SK-N-SH (cell line): ENCODE measurements around the gene TRMT1. TPM values are rescaled to one million over a fixed set of nuclear protein-coding genes. Genes with fewer than 3 reads are reported as not detected.
A peak's percentile ranks its signal among the peaks of the same experiment; 100 is the strongest.

Experiments used
- CTCF ChIA-PET: fragments of 300-600, 350-600 bp; formaldehyde crosslinking; extraction: SDS; loops from one replicate; lab custom pipeline; 2021; lab: Yijun Ruan, JAX
- POLR2A ChIA-PET: fragments of 350-600 bp; sonication (Branson Sonifier 250); formaldehyde crosslinking; extraction: SDS; loops from one replicate; lab custom pipeline; 2020; ENCODE audit warnings: antibody characterized with exemption, inconsistent platforms; lab: Yijun Ruan, JAX
- DNase-seq: peaks from one replicate; pipeline ENCODE4 v3.0.0; 2012
- H2AFZ ChIP-seq: fragments of 200-600 bp; sonication (generic); 2 replicates; pipeline ENCODE4 v1.8.1; 2016; ENCODE audit warnings: antibody characterized with exemption, mild to moderate bottlenecking, low read depth
- H3F3A ChIP-seq: fragments of 200-600 bp; sonication (generic); replicated peaks from 2 replicates; pipeline ENCODE3; 2016; ENCODE audit warnings: antibody characterized with exemption, mild to moderate bottlenecking; ENCODE audit not compliant: insufficient read depth
- H3K27ac ChIP-seq, 2 experiments: fragments of 200-500 bp in 1 of 2; fragments of 200-600 bp in 1 of 2; sonication (Bioruptor generic) in 1 of 2; sonication (generic), shearing (Covaris generic) in 1 of 2; 2 replicates each; pipeline versions ENCODE4 v1.5.1 to v1.6.1; 2014 to 2016; ENCODE audit warnings: low read depth in 2 of 2, inconsistent platforms in 1 of 2, low read length in 1 of 2, mild to moderate bottlenecking in 1 of 2, mixed read lengths in 1 of 2
- H3K27me3 ChIP-seq: fragments of 200-600 bp; sonication (generic), shearing (Covaris generic); 2 replicates; pipeline ENCODE4 v1.6.1; 2016; ENCODE audit warnings: mixed run types; ENCODE audit not compliant: insufficient read depth
- H3K36me3 ChIP-seq, 2 experiments: fragments of 200-500 bp in 1 of 2; fragments of 200-600 bp in 1 of 2; sonication (Bioruptor generic) in 1 of 2; sonication (generic) in 1 of 2; replicated peaks in 1 of 2; 2 replicates each; pipeline versions ENCODE3 to v1.5.1; 2014 to 2016; ENCODE audit warnings: low read length in 1 of 2, mild to moderate bottlenecking in 1 of 2; ENCODE audit not compliant: insufficient read depth in 2 of 2, control insufficient read depth in 1 of 2
- H3K4me1 ChIP-seq, 2 experiments: fragments of 200-500 bp in 1 of 2; fragments of 200-600 bp in 1 of 2; sonication (Bioruptor generic) in 1 of 2; sonication (generic), shearing (Covaris generic) in 1 of 2; 2 replicates each; pipeline versions ENCODE4 v1.5.1 to v1.6.1; 2014 to 2016; ENCODE audit warnings: low read depth in 1 of 2, low read length in 1 of 2, mixed run types in 1 of 2; ENCODE audit not compliant: insufficient read depth in 2 of 2, control insufficient read depth in 1 of 2
- H3K4me2 ChIP-seq: fragments of 200-600 bp; sonication (generic), shearing (Covaris generic); 2 replicates; pipeline ENCODE4 v1.6.1; 2017; ENCODE audit warnings: mixed run types
- H3K4me3 ChIP-seq, 2 experiments: fragments of 200-500 bp in 1 of 2; fragments of 200-600 bp in 1 of 2; sonication (Bioruptor generic) in 1 of 2; sonication (generic), shearing (Covaris generic) in 1 of 2; 2 replicates each; pipeline versions ENCODE4 v1.5.1 to v1.8.1; 2014 to 2016; ENCODE audit warnings: low read depth in 2 of 2, inconsistent platforms in 1 of 2, low read length in 1 of 2, mild to moderate bottlenecking in 1 of 2, mixed read lengths in 1 of 2, moderate library complexity in 1 of 2
- H3K79me2 ChIP-seq: fragments of 200-600 bp; sonication (generic); 2 replicates; pipeline ENCODE4 v1.8.1; 2017; ENCODE audit warnings: mild to moderate bottlenecking; ENCODE audit not compliant: insufficient read depth
- H3K9ac ChIP-seq: fragments of 200-600 bp; sonication (generic); 2 replicates; pipeline ENCODE4 v1.6.1; 2017; ENCODE audit warnings: mixed run types
- H3K9me2 ChIP-seq: fragments of 200-600 bp; sonication (generic); 2 replicates; pipeline ENCODE4 v1.6.1; 2017; ENCODE audit warnings: mixed run types
- H3K9me3 ChIP-seq: fragments of 200-600 bp; sonication (generic); 2 replicates; pipeline ENCODE4 v1.6.1; 2017; ENCODE audit warnings: mixed run types, mild to moderate bottlenecking, moderate library complexity
- H4K20me1 ChIP-seq: fragments of 200-600 bp; sonication (generic); 2 replicates; pipeline ENCODE4 v1.6.1; 2017; ENCODE audit warnings: mild to moderate bottlenecking, mixed run types; ENCODE audit not compliant: insufficient read depth
- CHD2 ChIP-seq: fragments of 150-350 bp; IDR thresholded peaks from 2 replicates; pipeline ENCODE4 v1.6.1; 2018; ENCODE audit warnings: low read length; ENCODE audit not compliant: partially characterized antibody
- ELF1 ChIP-seq: IDR thresholded peaks from 2 replicates; pipeline ENCODE4 v1.4.0; 2012
- FOSL2 ChIP-seq: IDR thresholded peaks from 2 replicates; pipeline ENCODE4 v1.4.0; 2012; ENCODE audit warnings: low read depth, mild to moderate bottlenecking, moderate library complexity, borderline replicate concordance
- FOXJ3 ChIP-seq: sonication (generic); formaldehyde crosslinking; IDR thresholded peaks from 2 replicates; pipeline ENCODE4 v1.5.1; 2020; ENCODE audit warnings: mild to moderate bottlenecking, missing genetic modification reagents
- GABPA ChIP-seq: IDR thresholded peaks from 2 replicates; pipeline ENCODE4 v1.4.0; 2012; ENCODE audit warnings: low read depth, mild to moderate bottlenecking
- GATA2 ChIP-seq: sonication (generic); formaldehyde crosslinking; IDR thresholded peaks from 2 replicates; pipeline ENCODE4 v1.5.0; 2020; ENCODE audit warnings: mild to moderate bottlenecking, missing genetic modification reagents
- JUND ChIP-seq: IDR thresholded peaks from 2 replicates; pipeline ENCODE4 v1.4.0; 2012
- MAX ChIP-seq: IDR thresholded peaks from 2 replicates; pipeline ENCODE4 v1.4.0; 2012; ENCODE audit warnings: low read depth
- MXI1 ChIP-seq: IDR thresholded peaks from 2 replicates; pipeline ENCODE4 v1.6.1; 2012; ENCODE audit warnings: mild to moderate bottlenecking, low read depth, low read length, improper control_type of control experiment
- NFIC ChIP-seq: IDR thresholded peaks from 2 replicates; pipeline ENCODE4 v1.4.0; 2012; ENCODE audit warnings: borderline replicate concordance
- PBX3 ChIP-seq: IDR thresholded peaks from 2 replicates; pipeline ENCODE4; 2012
- POLR2AphosphoS5 ChIP-seq: IDR thresholded peaks from 2 replicates; pipeline ENCODE4 v1.6.1; 2012; ENCODE audit warnings: low read depth, low read length
- RCOR1 ChIP-seq: fragments of 150-350 bp; IDR thresholded peaks from 2 replicates; pipeline ENCODE4 v1.6.1; 2017; ENCODE audit warnings: antibody characterized with exemption, low read length
- REST ChIP-seq: IDR thresholded peaks from 2 replicates; pipeline ENCODE4 v1.6.1; 2012; ENCODE audit warnings: mild to moderate bottlenecking, low read depth, low read length, moderate library complexity
- RFX5 ChIP-seq: IDR thresholded peaks from 2 replicates; pipeline ENCODE4 v1.6.1; 2012; ENCODE audit warnings: mild to moderate bottlenecking, improper control_type of control experiment, low read length
- RXRA ChIP-seq: IDR thresholded peaks from 2 replicates; pipeline ENCODE4 v1.4.0; 2012; ENCODE audit warnings: low read depth, mild to moderate bottlenecking, borderline replicate concordance
- SIN3A ChIP-seq: IDR thresholded peaks from 2 replicates; pipeline ENCODE4 v1.6.1; 2012; ENCODE audit warnings: low read depth, mild to moderate bottlenecking, low read length, moderate library complexity, borderline replicate concordance
- SMC3 ChIP-seq: IDR thresholded peaks from 2 replicates; pipeline ENCODE4 v1.6.1; 2012; ENCODE audit warnings: low read depth, low read length, improper control_type of control experiment
- TAF1 ChIP-seq: IDR thresholded peaks from 2 replicates; pipeline ENCODE4 v1.6.1; 2012; ENCODE audit warnings: low read depth, mild to moderate bottlenecking, low read length, moderate library complexity, borderline replicate concordance
- TCF12 ChIP-seq: IDR thresholded peaks from 2 replicates; pipeline ENCODE4 v1.4.0; 2012
- USF1 ChIP-seq: IDR thresholded peaks from 2 replicates; pipeline ENCODE4 v1.4.0; 2012; ENCODE audit warnings: low read depth, borderline replicate concordance
- USF2 ChIP-seq: fragments of 150-350 bp; IDR thresholded peaks from 2 replicates; pipeline ENCODE4 v1.6.1; 2017; ENCODE audit warnings: antibody characterized with exemption, low read length, low read depth, borderline replicate concordance
- YY1 ChIP-seq: IDR thresholded peaks from 2 replicates; pipeline ENCODE4 v1.4.0; 2012; ENCODE audit warnings: low read depth, mild to moderate bottlenecking
- ZBTB33 ChIP-seq: IDR thresholded peaks from 2 replicates; pipeline ENCODE4 v1.4.0; 2012; ENCODE audit warnings: low read depth, borderline replicate concordance
- WGBS: methylation state at CpG from one replicate; pipeline ENCODE4 v1.1.6; 2017; ENCODE audit warnings: low lambda C conversion rate; 5-methylcytosine and 5-hydroxymethylcytosine counted together
- polyA plus RNA-seq, 3 experiments: library from polyadenylated mRNA; depleted of rRNA; stranded (reverse); fragments of >200 nt; gene quantifications; 2 replicates each; pipeline ENCODE4 v1.2.3, GENCODE V29; 2012

Gene TRMT1
- 60.9 and 64.9 TPM in 2 replicates for polyA plus RNA-seq (2012; rRNA removed)
- 15.7 and 22.8 TPM in 2 replicates for polyA plus RNA-seq (2012; cell fraction: cytosol; rRNA removed)
- 485 and 635 TPM in 2 replicates for polyA plus RNA-seq (2012; cell fraction: nucleus; rRNA removed)

GRCh38 chr19:13116282-13117175 is at the start of gene TRMT1:
TSS of gene TRMT1 (minus strand) at chr19:13116740. CDS start at chr19:13116399, 341 bp downstream.
- TF ChIP-seq RCOR1 (peak; percentile 88), MAX (peak; percentile 98), NFIC (no peak), PBX3 (peak; percentile 34; the same call in 1 of the 2 replicates), CHD2 (peak; percentile 73), SMC3 (no peak), TAF1 (peak; percentile 70), FOSL2 (peak; percentile 9; the same call in 1 of the 2 replicates), GATA2 (no peak), RXRA (no peak), ZBTB33 (peak; percentile 79), FOXJ3 (CRISPR knock-in tag) (no peak), USF2 (peak; percentile 62; the same call in 1 of the 2 replicates), TCF12 (peak; percentile 18; the same call in 1 of the 2 replicates), YY1 (peak; percentile 99), POLR2AphosphoS5 (peak; percentile 51; the same call in 1 of the 2 replicates), SIN3A (peak; percentile 94), GABPA (peak; percentile 58), MXI1 (peak; percentile 100), RFX5 (no peak), ELF1 (peak; percentile 88), JUND (no peak), REST (peak; percentile 68), USF1 (peak; percentile 97)
- CTCF ChIA-PET = interaction anchor here (1.2 to 4.0 kb wide), 4 partner anchors 12 to 139 kb away, joined by 3 to 20 read pairs (median 8); no protein-coding TSS in a partner anchor
- Histone ChIP-seq H3K27ac (peak within 1 kb of the TSS; percentile 55 to 65), H3K79me2 (peaks cover 58% of the 10 kb centered on the region), H3K4me2 (peak within 1 kb of the TSS; percentile 80), H3K27me3 (no peaks in the 10 kb centered on the region), H3K4me3 (peak within 1 kb of the TSS; percentile 94 to 97), H4K20me1 (peaks cover 27% of the 10 kb centered on the region), H3K36me3 (peaks cover 11 to 12% of the 10 kb centered on the region in 2 experiments), H2AFZ (peak within 1 kb of the TSS; percentile 98), H3K4me1 (peaks cover 22 to 27% of the 10 kb centered on the region in 2 experiments; a peak in 2 of 4 replicates), H3K9ac (peak within 1 kb of the TSS; percentile 91), H3K9me2 (no peaks in the 10 kb centered on the region), H3K9me3 (no peaks in the 10 kb centered on the region), H3F3A (peaks cover 4% of the 10 kb centered on the region)
- peak; percentile 94 for DNase-seq
- POLR2A ChIA-PET = no interaction called here
- 1% methylated on average over 31 of the region's 51 CpGs for WGBS
